ENCODE data around the gene KIF26B. TPM values are rescaled to one million over a fixed set of nuclear protein-coding genes. Genes with fewer than 3 reads are reported as not detected.

KIF26B gene
- polyA plus RNA-seq, 2 donors, result 0.04 to 0.12 TPM

DNA sequence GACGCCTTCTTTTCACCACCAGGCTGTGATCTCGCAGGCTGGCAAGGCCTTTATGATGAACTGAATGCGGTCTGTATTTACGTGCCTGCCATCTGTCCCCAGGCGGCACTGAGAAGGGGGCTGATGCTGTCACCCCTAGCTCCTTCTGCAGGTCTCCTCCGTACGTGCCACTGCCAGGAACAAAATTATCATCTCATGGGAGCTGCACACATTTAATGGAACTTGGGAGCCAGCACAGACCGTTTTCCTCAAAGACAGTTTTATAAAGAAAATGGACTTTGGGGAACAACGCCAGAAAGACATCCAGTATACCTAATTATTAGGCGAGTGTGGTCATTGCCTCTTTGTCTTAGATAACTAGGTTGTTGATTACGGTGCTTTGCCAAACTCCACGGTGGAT is 434.5 kb downstream of the KIF26B start:
- 90 to 93% methylated on average over 12 of the region's 12 CpGs for WGBS, 2 donors
- no peaks in the 10 kb centered on the region for H3K9me3 ChIP-seq (ENCODE audit: control insufficient read depth in 2 of 2, insufficient read depth in 1 of 2, low read depth in 1 of 2, low read length in 1 of 2)
- no peak overlapping the region for H3K27ac ChIP-seq (ENCODE audit: low read depth in 2 of 2, low read length in 1 of 2)
- no peak overlapping the region for H3K4me3 ChIP-seq (ENCODE audit: low read depth in 1 of 2, low read length in 2 of 2)
- no peaks in the 10 kb centered on the region for H3K36me3 ChIP-seq (ENCODE audit: control insufficient read depth in 2 of 2, insufficient read depth in 2 of 2, low read length in 1 of 2)
- H3K27me3 ChIP-seq (ENCODE audit: control insufficient read depth in 1 of 2, insufficient read depth in 2 of 2, low read length in 2 of 2), result no peaks in the 10 kb centered on the region
- H3K4me1 ChIP-seq (ENCODE audit: control insufficient read depth in 2 of 2, insufficient read depth in 2 of 2, low read length in 1 of 2), result no peaks in the 10 kb centered on the region

DNA sequence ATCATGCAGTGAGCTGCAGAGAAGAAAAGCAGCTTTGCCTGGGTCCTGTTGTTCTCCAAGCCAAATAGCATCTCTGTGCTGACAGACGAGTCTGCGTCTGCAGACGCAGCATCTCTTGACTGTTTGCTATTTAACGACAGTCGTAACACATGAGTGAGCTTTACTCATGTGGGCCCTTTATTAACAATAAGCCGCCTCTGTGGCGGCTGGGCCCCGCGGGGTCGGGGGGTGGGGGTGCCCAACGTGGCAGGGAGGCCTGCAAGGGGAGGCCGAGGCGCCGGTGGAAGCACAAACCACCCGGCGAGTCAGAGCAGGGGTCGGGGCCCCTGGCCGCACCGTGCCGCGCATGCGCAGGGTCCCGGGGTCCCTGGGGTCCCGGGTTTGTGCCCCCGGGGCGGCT is 435.1 kb downstream of the KIF26B start:
- Histone ChIP-seq H3K27me3 (ENCODE audit: control insufficient read depth in 1 of 2, insufficient read depth in 2 of 2, low read length in 2 of 2) (no peaks in the 10 kb centered on the region), H3K36me3 (ENCODE audit: control insufficient read depth in 2 of 2, insufficient read depth in 2 of 2, low read length in 1 of 2) (no peaks in the 10 kb centered on the region), H3K27ac (ENCODE audit: low read depth in 2 of 2, low read length in 1 of 2) (no peak overlapping the region), H3K4me1 (ENCODE audit: control insufficient read depth in 2 of 2, insufficient read depth in 2 of 2, low read length in 1 of 2) (no peaks in the 10 kb centered on the region), H3K9me3 (ENCODE audit: control insufficient read depth in 2 of 2, insufficient read depth in 1 of 2, low read depth in 1 of 2, low read length in 1 of 2) (no peaks in the 10 kb centered on the region), H3K4me3 (ENCODE audit: low read depth in 1 of 2, low read length in 2 of 2) (no peak overlapping the region)
- WGBS, 2 donors, result 85 to 87% methylated on average over 26 of the region's 26 CpGs

DNA sequence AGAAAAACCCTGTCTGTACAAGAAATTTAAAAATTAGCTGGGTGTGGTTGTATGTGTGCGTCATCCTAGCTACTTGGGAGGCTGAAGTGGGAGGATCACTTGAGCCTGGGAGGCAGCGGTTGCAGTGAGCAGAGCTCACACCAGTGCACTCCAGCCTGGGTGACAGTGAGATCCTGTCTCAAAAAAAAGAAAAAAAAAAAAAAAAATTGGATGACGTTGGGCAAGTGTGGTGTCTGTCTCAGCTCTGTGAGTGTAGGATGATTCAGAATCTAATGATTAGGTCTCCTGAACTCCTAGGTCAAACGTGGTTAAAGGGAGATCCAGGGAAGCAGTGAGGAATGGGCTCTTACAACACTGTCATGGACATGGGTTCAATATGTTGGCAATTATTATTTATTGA is 435.9 kb downstream of the KIF26B start:
- Histone ChIP-seq H3K36me3 (ENCODE audit: control insufficient read depth in 2 of 2, insufficient read depth in 2 of 2, low read length in 1 of 2) (no peaks in the 10 kb centered on the region), H3K27ac (ENCODE audit: low read depth in 2 of 2, low read length in 1 of 2) (no peak overlapping the region), H3K4me1 (ENCODE audit: control insufficient read depth in 2 of 2, insufficient read depth in 2 of 2, low read length in 1 of 2) (no peaks in the 10 kb centered on the region), H3K4me3 (ENCODE audit: low read depth in 1 of 2, low read length in 2 of 2) (no peak overlapping the region), H3K9me3 (ENCODE audit: control insufficient read depth in 2 of 2, insufficient read depth in 1 of 2, low read depth in 1 of 2, low read length in 1 of 2) (no peaks in the 10 kb centered on the region), H3K27me3 (ENCODE audit: control insufficient read depth in 1 of 2, insufficient read depth in 2 of 2, low read length in 2 of 2) (no peaks in the 10 kb centered on the region)
- 75 to 77% methylated on average over 4 of the region's 4 CpGs for WGBS, 2 donors

GRCh38 chr1:245591346-245592188 is 436.8 kb downstream of the KIF26B start:
- Histone ChIP-seq H3K27ac (ENCODE audit: low read depth in 2 of 2, low read length in 1 of 2) (no peak overlapping the region), H3K27me3 (ENCODE audit: control insufficient read depth in 1 of 2, insufficient read depth in 2 of 2, low read length in 2 of 2) (no peaks in the 10 kb centered on the region), H3K36me3 (ENCODE audit: control insufficient read depth in 2 of 2, insufficient read depth in 2 of 2, low read length in 1 of 2) (no peaks in the 10 kb centered on the region), H3K4me1 (ENCODE audit: control insufficient read depth in 2 of 2, insufficient read depth in 2 of 2, low read length in 1 of 2) (no peaks in the 10 kb centered on the region), H3K4me3 (ENCODE audit: low read depth in 1 of 2, low read length in 2 of 2) (no peak overlapping the region), H3K9me3 (ENCODE audit: control insufficient read depth in 2 of 2, insufficient read depth in 1 of 2, low read depth in 1 of 2, low read length in 1 of 2) (no peaks in the 10 kb centered on the region)
- 86 to 90% methylated on average over 25 of the region's 25 CpGs for WGBS, 2 donors

GRCh38 chr1:245592189-245592460 is 437.3 kb downstream of the KIF26B start:
- Histone ChIP-seq H3K36me3 (ENCODE audit: control insufficient read depth in 2 of 2, insufficient read depth in 2 of 2, low read length in 1 of 2) (no peaks in the 10 kb centered on the region), H3K4me1 (ENCODE audit: control insufficient read depth in 2 of 2, insufficient read depth in 2 of 2, low read length in 1 of 2) (no peaks in the 10 kb centered on the region), H3K27ac (ENCODE audit: low read depth in 2 of 2, low read length in 1 of 2) (no peak overlapping the region), H3K4me3 (ENCODE audit: low read depth in 1 of 2, low read length in 2 of 2) (no peak overlapping the region), H3K9me3 (ENCODE audit: control insufficient read depth in 2 of 2, insufficient read depth in 1 of 2, low read depth in 1 of 2, low read length in 1 of 2) (no peaks in the 10 kb centered on the region), H3K27me3 (ENCODE audit: control insufficient read depth in 1 of 2, insufficient read depth in 2 of 2, low read length in 2 of 2) (no peaks in the 10 kb centered on the region)
- WGBS, 2 donors, result 90% methylated on average over 9 of the region's 9 CpGs

DNA sequence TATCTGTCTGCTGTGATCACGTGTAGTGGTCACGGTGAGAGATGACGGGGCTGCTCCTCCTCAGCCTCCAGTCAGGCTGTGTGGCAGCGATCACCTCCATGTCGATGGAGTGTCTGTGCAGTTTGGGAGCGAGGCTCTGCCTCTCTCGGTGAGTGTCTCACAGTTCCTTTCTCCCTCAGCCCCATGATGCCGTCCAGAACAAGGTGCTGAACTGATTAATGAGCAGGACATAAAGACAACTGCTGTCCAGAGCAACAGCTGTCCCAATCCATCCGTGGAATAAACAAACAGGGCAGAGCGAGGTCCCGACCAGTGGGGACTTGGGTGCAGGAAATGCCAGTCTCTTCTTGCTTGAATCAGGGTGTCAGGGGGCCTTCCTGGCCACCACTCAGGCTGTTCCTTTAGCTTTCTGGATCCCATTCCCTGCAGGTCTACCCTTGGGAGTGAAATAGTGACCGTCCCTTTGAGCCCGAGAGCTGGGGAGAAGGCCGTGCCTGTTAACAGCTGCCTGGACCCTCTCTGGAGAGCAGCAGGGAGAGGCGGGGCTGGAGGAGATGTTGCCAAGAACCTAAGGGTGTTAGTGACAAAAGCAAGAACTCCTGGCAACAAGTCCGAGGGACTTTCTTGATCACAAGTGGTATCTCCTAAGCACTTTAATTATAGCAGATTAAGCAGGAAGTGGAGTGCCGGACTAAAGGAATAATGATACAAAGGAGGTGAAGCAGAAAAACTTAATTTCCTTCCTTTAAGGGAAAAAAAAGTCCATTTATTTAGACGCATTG is 443.9 kb downstream of the KIF26B start:
- no peak overlapping the region for H3K27ac ChIP-seq (ENCODE audit: low read depth in 2 of 2, low read length in 1 of 2)
- no peaks in the 10 kb centered on the region for H3K27me3 ChIP-seq (ENCODE audit: control insufficient read depth in 1 of 2, insufficient read depth in 2 of 2, low read length in 2 of 2)
- no peaks in the 10 kb centered on the region for H3K9me3 ChIP-seq (ENCODE audit: control insufficient read depth in 2 of 2, insufficient read depth in 1 of 2, low read depth in 1 of 2, low read length in 1 of 2)
- no peak overlapping the region for H3K4me3 ChIP-seq (ENCODE audit: low read depth in 1 of 2, low read length in 2 of 2)
- WGBS, 2 donors, result 67 to 70% methylated on average over 18 of the region's 18 CpGs
- no peaks in the 10 kb centered on the region for H3K36me3 ChIP-seq (ENCODE audit: control insufficient read depth in 2 of 2, insufficient read depth in 2 of 2, low read length in 1 of 2)
- H3K4me1 ChIP-seq (ENCODE audit: control insufficient read depth in 2 of 2, insufficient read depth in 2 of 2, low read length in 1 of 2), result no peaks in the 10 kb centered on the region

- Histone ChIP-seq H3K27me3 (ENCODE audit: control insufficient read depth in 1 of 2, insufficient read depth in 2 of 2, low read length in 2 of 2) (no peaks in the 10 kb centered on the region), H3K27ac (ENCODE audit: low read depth in 2 of 2, low read length in 1 of 2) (no peak overlapping the region), H3K4me3 (ENCODE audit: low read depth in 1 of 2, low read length in 2 of 2) (no peak overlapping the region), H3K36me3 (ENCODE audit: control insufficient read depth in 2 of 2, insufficient read depth in 2 of 2, low read length in 1 of 2) (no peaks in the 10 kb centered on the region), H3K4me1 (ENCODE audit: control insufficient read depth in 2 of 2, insufficient read depth in 2 of 2, low read length in 1 of 2) (no peaks in the 10 kb centered on the region), H3K9me3 (ENCODE audit: control insufficient read depth in 2 of 2, insufficient read depth in 1 of 2, low read depth in 1 of 2, low read length in 1 of 2) (no peaks in the 10 kb centered on the region)
- 75 to 77% methylated on average over 15 to 16 of the region's 16 CpGs for WGBS, 2 donors
These were observed 444.8 kb downstream of the KIF26B start for GRCh38 chr1:245599371-245600174.

- Histone ChIP-seq H3K36me3 (ENCODE audit: control insufficient read depth in 2 of 2, insufficient read depth in 2 of 2, low read length in 1 of 2) (no peaks in the 10 kb centered on the region), H3K27me3 (ENCODE audit: control insufficient read depth in 1 of 2, insufficient read depth in 2 of 2, low read length in 2 of 2) (no peaks in the 10 kb centered on the region), H3K9me3 (ENCODE audit: control insufficient read depth in 2 of 2, insufficient read depth in 1 of 2, low read depth in 1 of 2, low read length in 1 of 2) (no peaks in the 10 kb centered on the region), H3K27ac (ENCODE audit: low read depth in 2 of 2, low read length in 1 of 2) (no peak overlapping the region), H3K4me1 (ENCODE audit: control insufficient read depth in 2 of 2, insufficient read depth in 2 of 2, low read length in 1 of 2) (peaks cover 3 to 8% of the 10 kb centered on the region in 2 donors), H3K4me3 (ENCODE audit: low read depth in 1 of 2, low read length in 2 of 2) (no peak overlapping the region)
- 79 to 85% methylated on average over 4 of the region's 4 CpGs for WGBS, 2 donors
These were observed 445.9 kb downstream of the KIF26B start for GRCh38 chr1:245600658-245601057.

DNA sequence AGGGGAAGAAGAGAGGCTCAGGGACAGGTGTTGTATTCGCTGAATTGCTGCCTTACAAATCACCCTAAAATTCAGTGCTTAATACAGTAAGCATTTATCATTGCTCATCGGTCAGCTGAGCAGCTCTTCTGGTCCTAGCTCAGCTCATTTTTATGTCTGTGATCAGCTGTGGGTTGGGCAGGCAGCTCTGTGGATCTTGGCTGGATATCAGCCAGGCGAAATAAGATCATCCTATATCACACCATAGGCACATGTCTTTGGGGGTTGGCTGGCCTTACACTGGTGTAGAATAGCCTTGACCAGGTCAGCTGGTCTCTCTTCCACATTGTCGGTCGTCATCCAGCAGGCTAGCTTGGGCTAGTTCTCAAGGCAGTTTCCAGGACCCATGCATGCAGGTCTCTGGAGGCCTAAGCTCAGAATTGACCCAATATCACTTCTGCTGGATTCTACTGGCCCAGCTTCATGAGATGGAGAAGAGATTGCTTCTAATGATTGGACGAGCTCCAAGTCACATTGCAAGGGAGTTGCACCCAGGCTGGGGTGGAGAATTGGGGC is 448.6 kb downstream of the KIF26B start:
- Histone ChIP-seq H3K9me3 (ENCODE audit: control insufficient read depth in 2 of 2, insufficient read depth in 1 of 2, low read depth in 1 of 2, low read length in 1 of 2) (no peaks in the 10 kb centered on the region), H3K4me1 (ENCODE audit: control insufficient read depth in 2 of 2, insufficient read depth in 2 of 2, low read length in 1 of 2) (peaks cover 3 to 8% of the 10 kb centered on the region in 2 donors), H3K4me3 (ENCODE audit: low read depth in 1 of 2, low read length in 2 of 2) (no peak overlapping the region), H3K27me3 (ENCODE audit: control insufficient read depth in 1 of 2, insufficient read depth in 2 of 2, low read length in 2 of 2) (no peaks in the 10 kb centered on the region), H3K36me3 (ENCODE audit: control insufficient read depth in 2 of 2, insufficient read depth in 2 of 2, low read length in 1 of 2) (no peaks in the 10 kb centered on the region), H3K27ac (ENCODE audit: low read depth in 2 of 2, low read length in 1 of 2) (no peak overlapping the region)
- 81 to 86% methylated on average over 6 of the region's 6 CpGs for WGBS, 2 donors
